Duodenal mucosa (tissue), 2 donors: ENCODE results near the gene PCGF5.

Experiments
- H3K27ac ChIP-seq: one replicate; pipeline ENCODE4 v1.7.0; 2013; ENCODE audit warnings: low read depth, low read length
- H3K27me3 ChIP-seq, 2 donors: one replicate each; pipeline ENCODE4 v1.7.0; 2013; ENCODE audit warnings: low read length in 2 of 2, control low read depth in 1 of 2; ENCODE audit not compliant: insufficient read depth in 2 of 2, control insufficient read depth in 1 of 2
- H3K36me3 ChIP-seq, 2 donors: one replicate each; pipeline ENCODE4 v1.7.0; 2013; ENCODE audit warnings: low read length in 2 of 2, control low read depth in 1 of 2; ENCODE audit not compliant: insufficient read depth in 2 of 2, control insufficient read depth in 1 of 2
- H3K4me1 ChIP-seq, 2 donors: one replicate each; pipeline ENCODE4 v1.7.0; 2013; ENCODE audit warnings: low read length in 2 of 2, control low read depth in 1 of 2; ENCODE audit not compliant: insufficient read depth in 2 of 2, control insufficient read depth in 1 of 2
- H3K4me3 ChIP-seq, 2 donors: one replicate each; pipeline ENCODE4 v1.7.0; 2013; ENCODE audit warnings: low read length in 2 of 2, low read depth in 1 of 2
- H3K9ac ChIP-seq, 2 donors: one replicate each; pipeline ENCODE4 v1.7.0; 2013; ENCODE audit warnings: low read length in 2 of 2, low read depth in 1 of 2
- H3K9me3 ChIP-seq, 2 donors: one replicate each; pipeline ENCODE4 v1.7.0; 2013; ENCODE audit warnings: low read length in 2 of 2, control low read depth in 1 of 2; ENCODE audit not compliant: control insufficient read depth in 1 of 2

Gene PCGF5

DNA sequence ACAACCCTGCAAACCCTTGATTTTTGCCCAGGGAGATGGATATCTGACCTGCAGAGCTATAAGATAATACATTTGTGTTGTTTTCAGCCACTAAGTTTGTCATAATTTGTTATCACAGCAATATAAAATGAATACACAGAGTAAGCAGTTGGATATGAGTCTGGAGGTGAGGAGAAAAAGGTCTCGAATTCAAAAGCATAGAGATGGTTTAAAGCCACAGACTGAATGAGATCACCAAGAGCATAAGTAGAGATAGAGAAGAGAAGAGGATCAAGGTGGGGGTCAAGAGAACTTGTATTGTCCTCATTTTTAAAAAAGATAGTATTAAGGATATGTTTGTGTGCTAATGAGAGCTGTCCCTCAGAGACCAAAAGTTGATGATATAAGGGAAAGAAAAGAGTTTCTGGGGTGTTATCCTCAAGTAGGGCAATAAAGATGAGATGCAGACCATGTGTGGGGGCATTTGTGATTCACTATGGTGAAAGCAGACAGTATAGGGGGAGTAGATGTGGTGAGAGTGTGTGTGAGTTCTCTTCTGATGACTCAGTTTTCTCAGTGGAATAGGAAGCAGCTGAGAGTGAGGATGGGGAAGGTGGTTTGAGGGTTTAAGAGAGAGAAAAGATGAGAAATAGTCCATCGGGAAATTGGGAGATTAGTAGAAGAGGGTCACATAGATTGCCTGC lies 25.8 kb upstream of the PCGF5 start:
- Histone ChIP-seq H3K4me1 (peaks cover 14 to 17% of the 10 kb centered on the region in 2 donors), H3K9ac (no peak overlapping the region), H3K27me3 (no peaks in the 10 kb centered on the region), H3K27ac (no peak overlapping the region), H3K9me3 (no peaks in the 10 kb centered on the region), H3K36me3 (no peaks in the 10 kb centered on the region), H3K4me3 (no peak overlapping the region)

DNA sequence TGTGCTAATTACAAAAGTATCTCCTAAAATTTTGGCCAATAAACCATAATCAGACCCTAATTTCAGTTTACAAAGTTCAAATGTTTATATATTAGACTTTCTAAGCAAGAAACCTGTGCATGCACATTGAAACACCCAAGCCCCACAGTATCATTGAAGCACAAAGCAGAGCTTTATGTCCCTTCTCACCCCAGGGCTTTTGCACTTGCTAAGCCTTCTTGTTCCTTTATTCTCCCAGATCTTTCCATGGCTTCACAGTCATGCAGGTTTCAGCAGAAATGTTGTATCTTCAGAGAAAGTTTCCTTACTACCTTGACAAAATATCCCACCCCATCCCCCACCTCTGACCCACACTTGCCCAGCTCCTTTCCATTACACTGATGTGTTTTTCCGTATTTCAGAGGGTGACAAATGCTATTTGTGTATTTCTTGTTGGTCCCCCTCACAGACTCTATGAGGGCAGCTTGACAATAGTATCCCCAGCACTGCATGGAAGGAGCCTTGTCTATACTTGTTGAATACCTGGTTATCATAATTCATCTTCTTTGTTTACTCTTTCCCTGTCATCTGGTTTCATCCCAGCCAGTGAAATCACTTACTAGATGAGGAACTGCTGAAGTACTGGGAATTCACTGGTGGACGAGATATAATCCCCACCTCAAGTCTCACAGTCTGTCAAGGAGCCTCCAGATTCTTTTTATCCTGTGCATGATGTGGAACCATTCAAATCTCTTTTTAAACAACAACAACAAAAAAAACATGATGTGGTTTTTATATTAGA lies 24.0 kb upstream of the PCGF5 start:
- no peaks in the 10 kb centered on the region for H3K9me3 ChIP-seq
- H3K36me3 ChIP-seq = no peaks in the 10 kb centered on the region
- H3K9ac ChIP-seq = no peak overlapping the region
- H3K4me1 ChIP-seq = peaks cover 31 to 33% of the 10 kb centered on the region in 2 donors
- no peaks in the 10 kb centered on the region for H3K27me3 ChIP-seq
- no peak overlapping the region for H3K4me3 ChIP-seq
- no peak overlapping the region for H3K27ac ChIP-seq

DNA sequence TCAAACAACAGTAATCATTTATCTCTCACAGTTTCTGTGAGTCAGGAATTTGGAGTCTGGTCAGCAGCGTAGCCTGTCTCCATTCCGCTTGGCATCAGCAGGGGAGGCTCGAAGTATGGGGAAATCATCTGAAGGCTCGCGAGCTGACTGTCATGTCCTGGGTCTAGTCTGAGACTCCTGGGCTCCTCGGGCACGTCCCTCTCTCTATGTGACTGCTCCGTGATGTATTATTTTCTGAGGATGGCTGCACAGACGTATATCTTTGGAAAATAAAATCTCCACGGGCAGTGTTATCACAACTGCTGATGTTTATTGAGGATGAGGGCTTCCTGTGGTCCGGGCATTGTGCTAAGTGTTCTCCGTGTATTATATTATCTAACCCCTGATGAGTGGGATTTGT lies 23.3 kb upstream of the PCGF5 start:
- no peak overlapping the region for H3K4me3 ChIP-seq
- no peaks in the 10 kb centered on the region for H3K36me3 ChIP-seq
- peaks cover 37 to 39% of the 10 kb centered on the region in 2 donors for H3K4me1 ChIP-seq
- no peaks in the 10 kb centered on the region for H3K9me3 ChIP-seq
- H3K9ac ChIP-seq = no peak overlapping the region
- H3K27ac ChIP-seq = no peak overlapping the region
- no peaks in the 10 kb centered on the region for H3K27me3 ChIP-seq

DNA sequence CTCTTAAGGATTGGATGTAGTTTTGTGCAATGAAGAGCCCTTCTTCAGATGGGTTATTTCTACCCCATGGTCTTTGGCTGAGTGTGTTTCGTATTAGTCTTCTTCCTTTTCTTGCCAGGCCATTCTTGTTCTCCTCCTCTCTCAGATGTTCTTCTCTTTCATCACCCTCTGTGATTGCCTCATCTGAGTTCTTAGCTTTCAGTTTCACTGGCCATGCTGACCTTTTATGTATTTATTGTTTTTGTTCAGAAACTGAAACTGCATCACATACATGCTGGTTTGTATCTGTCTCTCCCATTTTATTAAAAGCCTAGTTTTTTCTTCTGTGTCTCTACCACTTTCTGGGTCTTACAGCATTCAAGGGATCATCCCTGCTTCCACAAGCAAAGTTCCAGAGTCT lies 21.7 kb upstream of the PCGF5 start:
- H3K4me3 ChIP-seq = peak overlapping the region in 1 of 2 donors; percentile 17
- no peaks in the 10 kb centered on the region for H3K9me3 ChIP-seq
- H3K27ac ChIP-seq = peak overlapping the region; percentile 59
- H3K4me1 ChIP-seq = peaks cover 40 to 52% of the 10 kb centered on the region in 2 donors
- H3K9ac ChIP-seq = no peak overlapping the region
- no peaks in the 10 kb centered on the region for H3K27me3 ChIP-seq
- H3K36me3 ChIP-seq = no peaks in the 10 kb centered on the region

DNA sequence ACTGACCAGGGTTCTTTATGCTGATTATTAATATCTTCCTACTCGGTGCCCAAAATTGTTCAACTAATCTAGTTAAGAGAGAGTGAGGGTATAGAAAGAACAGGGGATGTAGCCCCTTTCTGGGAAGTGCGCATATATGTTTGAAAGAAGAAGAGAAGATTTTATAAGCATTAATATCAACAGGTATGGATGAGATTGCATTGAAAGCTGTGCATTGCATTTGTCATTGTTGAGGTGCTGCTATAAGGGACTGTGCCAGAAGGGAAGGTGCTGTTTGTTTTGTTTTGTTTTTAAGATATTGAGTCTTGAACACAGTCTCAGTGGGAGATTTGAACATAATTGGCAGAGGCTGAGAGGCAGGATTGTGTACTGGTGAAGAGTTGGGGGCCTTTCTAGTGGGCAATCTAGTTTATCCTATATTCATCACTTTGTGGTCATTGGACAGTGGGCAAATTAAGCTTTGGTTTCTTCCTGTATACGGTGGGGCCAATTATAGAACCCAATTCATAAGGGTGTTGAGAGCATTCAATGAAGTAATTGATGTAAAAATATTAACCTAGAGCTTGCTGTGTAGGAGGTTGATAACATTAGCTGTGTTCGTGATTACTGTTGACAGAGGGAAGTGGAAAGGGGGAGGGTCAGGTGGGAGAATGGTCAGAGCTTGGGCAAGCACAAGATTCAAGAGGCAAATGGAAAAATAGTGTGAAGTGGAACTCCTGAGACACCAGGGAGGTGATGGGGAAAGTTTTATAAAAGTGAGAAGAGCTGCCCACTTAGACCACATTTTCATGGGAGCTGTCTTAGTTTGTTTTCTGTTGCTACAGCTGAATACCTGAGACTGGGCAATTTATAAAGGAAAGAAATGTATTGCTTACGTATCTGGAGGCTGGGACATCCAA lies 19.9 kb upstream of the PCGF5 start:
- Histone ChIP-seq H3K9me3 (no peaks in the 10 kb centered on the region), H3K4me3 (no peak overlapping the region), H3K36me3 (no peaks in the 10 kb centered on the region), H3K27ac (no peak overlapping the region), H3K4me1 (peaks cover 43 to 57% of the 10 kb centered on the region in 2 donors), H3K9ac (peak overlapping the region in 1 of 2 donors; percentile 8), H3K27me3 (no peaks in the 10 kb centered on the region)

DNA sequence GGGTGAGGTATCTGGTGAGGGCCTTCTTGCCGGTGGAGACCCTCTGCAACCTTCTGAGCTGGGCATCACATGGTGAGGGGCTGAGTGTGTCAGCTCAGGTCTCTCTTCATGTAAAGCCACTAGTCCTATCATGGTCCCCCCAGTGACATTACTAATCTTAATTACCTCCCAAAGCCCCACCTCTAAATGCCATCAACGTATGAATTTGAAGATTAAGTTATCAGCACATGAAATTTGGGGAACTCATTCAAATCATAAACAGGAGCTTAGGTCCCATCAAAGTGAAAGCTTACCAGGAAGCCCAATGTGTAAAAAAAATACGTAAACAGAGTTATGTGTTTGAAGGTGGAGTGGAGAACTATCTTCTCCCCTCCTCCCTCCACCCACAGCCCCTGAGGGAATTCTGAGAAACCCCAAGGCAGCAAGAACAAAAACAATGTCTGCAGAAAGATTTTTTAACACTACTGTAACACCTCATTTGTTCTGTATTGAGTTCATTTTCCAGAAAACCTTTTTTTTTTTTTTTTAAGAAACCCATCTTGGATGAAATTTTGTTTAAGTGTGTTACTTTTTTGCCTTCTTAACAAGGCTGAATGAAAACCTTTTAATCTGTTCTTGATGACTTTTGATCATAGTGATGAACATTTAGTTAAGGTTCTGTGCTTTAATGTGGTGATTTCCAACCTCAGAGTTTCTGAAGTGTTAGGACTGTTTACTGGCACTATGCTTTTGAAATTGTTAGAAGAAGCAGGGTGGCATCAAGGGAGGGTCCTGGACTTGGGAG lies 19.1 kb upstream of the PCGF5 start:
- Histone ChIP-seq H3K4me1 (peaks cover 48 to 62% of the 10 kb centered on the region in 2 donors), H3K36me3 (no peaks in the 10 kb centered on the region), H3K27ac (no peak overlapping the region), H3K27me3 (no peaks in the 10 kb centered on the region), H3K9me3 (no peaks in the 10 kb centered on the region), H3K4me3 (no peak overlapping the region), H3K9ac (peak overlapping the region in 1 of 2 donors; percentile 8)

DNA sequence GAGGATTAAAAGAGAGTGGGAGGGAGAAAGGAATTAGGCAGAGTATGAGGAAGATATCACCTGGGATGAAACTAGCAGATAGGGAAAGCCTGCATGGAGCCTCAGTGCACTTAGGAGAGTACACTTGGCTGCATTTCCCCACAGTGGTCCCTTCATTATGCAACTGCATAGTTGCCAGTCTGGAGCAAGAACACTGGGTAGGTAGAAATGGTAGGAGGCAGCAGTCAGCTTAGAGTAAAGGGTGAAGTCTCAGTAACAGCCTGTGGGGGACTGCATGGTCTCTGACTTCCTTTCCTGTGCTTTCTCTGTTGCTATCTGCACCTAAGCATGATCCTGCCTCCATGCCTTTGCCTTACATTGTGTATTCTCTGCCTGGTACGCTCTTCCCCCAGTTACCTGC lies 14.0 kb upstream of the PCGF5 start:
- Histone ChIP-seq H3K9me3 (no peaks in the 10 kb centered on the region), H3K4me3 (no peak overlapping the region), H3K36me3 (no peaks in the 10 kb centered on the region), H3K27ac (no peak overlapping the region), H3K9ac (no peak overlapping the region), H3K4me1 (peaks cover 29 to 53% of the 10 kb centered on the region in 2 donors), H3K27me3 (no peaks in the 10 kb centered on the region)

DNA sequence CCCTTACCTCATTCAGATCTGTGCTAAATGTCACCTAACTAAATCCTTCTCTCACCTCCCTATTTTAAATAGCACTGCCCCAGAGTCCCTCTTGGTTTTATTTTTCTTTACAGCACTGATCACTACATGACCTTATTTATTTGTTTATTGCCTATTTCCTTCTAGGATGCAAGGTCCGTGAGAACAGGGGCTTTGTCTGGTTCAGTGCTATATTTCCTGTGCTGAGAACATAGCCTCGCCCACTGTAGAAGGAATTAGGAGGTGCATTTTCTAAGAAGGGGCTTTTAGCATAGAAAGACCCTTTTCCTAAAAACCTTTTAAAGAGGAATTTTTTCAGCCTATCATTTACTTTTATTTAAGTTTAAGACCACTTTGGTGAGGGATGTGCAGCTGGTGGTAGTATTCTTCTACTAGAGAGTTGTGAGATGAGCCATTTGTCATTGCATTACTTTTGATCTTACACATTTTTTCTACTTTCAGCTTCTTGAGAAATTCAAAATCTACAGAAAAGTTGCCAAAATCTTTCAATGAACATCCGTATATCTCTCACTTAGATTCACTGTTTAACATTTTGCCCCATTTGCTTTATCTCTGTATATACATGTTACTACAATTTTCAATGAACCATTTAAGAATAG lies 13.5 kb upstream of the PCGF5 start:
- H3K36me3 ChIP-seq = no peaks in the 10 kb centered on the region
- H3K9me3 ChIP-seq = no peaks in the 10 kb centered on the region
- no peak overlapping the region for H3K4me3 ChIP-seq
- peaks cover 24 to 49% of the 10 kb centered on the region in 2 donors for H3K4me1 ChIP-seq
- no peaks in the 10 kb centered on the region for H3K27me3 ChIP-seq
- H3K9ac ChIP-seq = no peak overlapping the region
- no peak overlapping the region for H3K27ac ChIP-seq

DNA sequence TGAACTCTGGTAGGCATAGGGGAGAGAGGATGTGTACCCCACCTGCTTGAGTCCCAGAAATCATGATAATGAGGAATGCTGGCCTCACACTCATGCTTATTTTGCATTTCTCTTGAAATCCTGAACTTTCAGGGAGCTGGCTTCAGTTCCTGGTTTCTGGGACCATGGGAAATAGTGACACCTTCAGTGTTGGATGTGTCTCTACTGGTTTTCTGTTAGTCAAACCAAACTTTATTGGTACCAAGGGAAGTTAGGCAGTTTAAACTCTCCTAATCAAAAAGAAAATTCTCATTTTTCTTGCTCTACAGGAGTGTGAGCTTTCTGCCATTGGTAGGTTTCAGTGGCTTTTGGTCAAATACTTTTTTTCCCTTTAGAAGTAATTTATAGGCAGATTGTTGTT lies 11.8 kb upstream of the PCGF5 start:
- Histone ChIP-seq H3K4me3 (no peak overlapping the region), H3K4me1 (peaks cover 19 to 34% of the 10 kb centered on the region in 2 donors), H3K27me3 (no peaks in the 10 kb centered on the region), H3K9me3 (no peaks in the 10 kb centered on the region), H3K36me3 (no peaks in the 10 kb centered on the region), H3K27ac (no peak overlapping the region), H3K9ac (no peak overlapping the region)
